ENCODE results near the gene BABAM2.

DNA sequence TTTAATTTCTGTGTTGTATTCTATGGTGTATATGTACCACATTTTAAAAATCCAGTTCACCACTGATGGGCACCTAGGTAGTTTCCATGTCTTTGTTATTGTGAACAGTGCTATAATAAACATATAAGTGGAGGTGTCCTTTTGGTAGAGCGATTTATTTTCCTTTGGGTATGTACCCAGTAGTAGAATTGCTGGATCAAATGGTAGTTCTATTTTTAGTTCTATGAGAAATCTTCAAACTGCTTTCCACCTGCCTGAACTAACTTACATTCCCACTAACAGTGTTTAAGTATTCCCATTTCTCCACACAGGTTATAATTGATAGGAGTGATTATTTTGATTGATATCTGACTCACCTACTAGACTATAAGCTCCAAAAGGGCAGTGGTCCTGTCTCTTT lies 148.2 kb downstream of the BABAM2 start:
- no peak for TF ChIP-seq CTCF (IDR thresholded peaks at IDR 0.05)
- TF ChIP-seq EZH2phosphoT487 (IDR thresholded peaks at IDR 0.05): no peak
- TF ChIP-seq EZH2 (IDR thresholded peaks at IDR 0.05): no peak

Data from neural progenitor cell (in vitro differentiated cells).